Measurements from ENCODE around the gene DIPK1A.

Gene DIPK1A

GRCh38 chr1:92876351-92876750 is 84.9 kb downstream of the DIPK1A start:
- DNase-seq (ENCODE audit: low spot score), result no peak

- no peak for DNase-seq (ENCODE audit: low spot score)
Observed at GRCh38 chr1:92874987-92875386, 86.3 kb downstream of the DIPK1A start.

GRCh38 chr1:92872719-92873118 is 88.5 kb downstream of the DIPK1A start:
- DNase-seq (ENCODE audit: low spot score), result no peak

GRCh38 chr1:92870591-92870990 is 90.7 kb downstream of the DIPK1A start:
- no peak for DNase-seq (ENCODE audit: low spot score)

GRCh38 chr1:92864131-92864530 is 97.1 kb downstream of the DIPK1A start:
- DNase-seq (ENCODE audit: low spot score), result no peak

- DNase-seq (ENCODE audit: low spot score), result no peak
Observed at GRCh38 chr1:92862605-92863004, 98.7 kb downstream of the DIPK1A start.

GRCh38 chr1:92859400-92860039 is 101.7 kb downstream of the DIPK1A start:
- DNase-seq (ENCODE audit: low spot score), result no peak

GRCh38 chr1:92858564-92859399 is 102.5 kb downstream of the DIPK1A start:
- DNase-seq (ENCODE audit: low spot score), result peak; percentile 77

GRCh38 chr1:92857817-92858216 is 103.4 kb downstream of the DIPK1A start:
- no peak for DNase-seq (ENCODE audit: low spot score)

- no peak for DNase-seq (ENCODE audit: low spot score)
Observed at GRCh38 chr1:92855236-92855635, 106.0 kb downstream of the DIPK1A start.

GRCh38 chr1:92854101-92854785 is 107.0 kb downstream of the DIPK1A start:
- no peak for DNase-seq (ENCODE audit: low spot score)

- no peak for DNase-seq (ENCODE audit: low spot score)
Observed at GRCh38 chr1:92853299-92853698, 108.0 kb downstream of the DIPK1A start.

- DNase-seq (ENCODE audit: low spot score), result peak; percentile 35
Observed at GRCh38 chr1:92851729-92852128, 109.5 kb downstream of the DIPK1A start.

- DNase-seq (ENCODE audit: low spot score), result no peak
Observed at GRCh38 chr1:92850019-92850418, 111.2 kb downstream of the DIPK1A start.

GRCh38 chr1:92848201-92848600 is 113.1 kb downstream of the DIPK1A start:
- DNase-seq (ENCODE audit: low spot score), result no peak

GRCh38 chr1:92845908-92846307 is 115.4 kb downstream of the DIPK1A start:
- DNase-seq (ENCODE audit: low spot score), result no peak

- DNase-seq (ENCODE audit: low spot score), result no peak
Observed at GRCh38 chr1:92844439-92844838, 116.8 kb downstream of the DIPK1A start.

- no peak for DNase-seq (ENCODE audit: low spot score)
Observed at GRCh38 chr1:92843429-92844352, 117.6 kb downstream of the DIPK1A start.

- no peak for DNase-seq (ENCODE audit: low spot score)
Observed at GRCh38 chr1:92843046-92843423, 118.2 kb downstream of the DIPK1A start.

- no peak for DNase-seq (ENCODE audit: low spot score)
Observed at GRCh38 chr1:92842082-92843045, 118.9 kb downstream of the DIPK1A start.

GRCh38 chr1:92840600-92840999 is 120.7 kb downstream of the DIPK1A start:
- no peak for DNase-seq (ENCODE audit: low spot score)
